ENCODE results near the gene RBM47. TPM values are rescaled to one million over a fixed set of nuclear protein-coding genes. Genes with fewer than 3 reads are reported as not detected.
"Not testable (repeated sequence)": the region's sequence is repeated elsewhere in the genome, so short reads cannot be mapped to it uniquely, and the experiment has no call there.

RBM47 gene
- total and polyA plus RNA-seq, 7 experiments from 2014 or later, result 0.17 to 47.2 (median 1.9) TPM

GRCh38 chr4:40401096-40401495, 228.6 kb downstream of the RBM47 start:
- Histone ChIP-seq H3K36me3 (ENCODE audit: control insufficient read depth in 2 of 3, insufficient read depth in 3 of 3, low read length in 3 of 3) (no peaks in the 10 kb centered on the region), H3K4me3 (ENCODE audit: low read length) (no peak overlapping the region), H3K9me3 (ENCODE audit: control insufficient read depth in 2 of 3, low read length in 3 of 3) (no peaks in the 10 kb centered on the region), H3K4me1 (ENCODE audit: control insufficient read depth in 2 of 2, insufficient read depth in 2 of 2, low read length in 2 of 2) (no peaks in the 10 kb centered on the region), H3K27me3 (ENCODE audit: control insufficient read depth in 2 of 2, insufficient read depth in 2 of 2, low read length in 2 of 2) (no peaks in the 10 kb centered on the region), H3K27ac (ENCODE audit: low read depth, low read length) (no peak overlapping the region)
- Mint-ChIP-seq H3K4me1 (peaks cover 0 to 2% (median 0%) of the 10 kb centered on the region in 7 donors), H3K4me3 (no peak overlapping the region), H3K27me3 (no peaks in the 10 kb centered on the region), H3K9me3 (peaks cover 0 to 9% (median 2%) of the 10 kb centered on the region in 11 donors), H3K36me3 (peaks cover 3 to 6% (median 5%) of the 10 kb centered on the region in 5 donors), H3K27ac (peak overlapping the region in 1 of 9 donors; percentile 6)
- ChIA-PET CTCF (no interaction called here), POLR2A (no interaction called here)
- ATAC-seq (no peak), DNase-seq (no peak)
- intact Hi-C loops (cut with micrococcal nuclease), result no loop called here

- Mint-ChIP-seq H3K9me3 (peaks cover 0 to 2% (median 0%) of the 10 kb centered on the region in 11 donors), H3K36me3 (peaks cover 0 to 1% (median 0%) of the 10 kb centered on the region in 5 donors), H3K27ac (no peak overlapping the region), H3K4me1 (peaks cover 0 to 2% (median 0%) of the 10 kb centered on the region in 7 donors), H3K27me3 (no peaks in the 10 kb centered on the region), H3K4me3 (no peak overlapping the region)
- no peaks in the 10 kb centered on the region for H3K9me3 ChIP-seq (ENCODE audit: control insufficient read depth in 2 of 3, low read length in 3 of 3)
- CTCF ChIA-PET, result interaction anchor here (1.1 kb wide), 1 partner anchor 8 kb away, joined by 3 read pairs; no protein-coding TSS in a partner anchor
- DNase-seq (no peak), ATAC-seq (no peak)
- no peak overlapping the region for H3K4me3 ChIP-seq (ENCODE audit: low read length)
- POLR2A ChIA-PET, result no interaction called here
- no peak overlapping the region for H3K27ac ChIP-seq (ENCODE audit: low read depth, low read length)
- intact Hi-C loops (cut with micrococcal nuclease), result no loop called here
- H3K4me1 ChIP-seq (ENCODE audit: control insufficient read depth in 2 of 2, insufficient read depth in 2 of 2, low read length in 2 of 2), result no peaks in the 10 kb centered on the region
- H3K36me3 ChIP-seq (ENCODE audit: control insufficient read depth in 2 of 3, insufficient read depth in 3 of 3, low read length in 3 of 3), result no peaks in the 10 kb centered on the region
- H3K27me3 ChIP-seq (ENCODE audit: control insufficient read depth in 2 of 2, insufficient read depth in 2 of 2, low read length in 2 of 2), result no peaks in the 10 kb centered on the region
Measured at GRCh38 chr4:40399578-40399977, 230.1 kb downstream of the RBM47 start.

DNA sequence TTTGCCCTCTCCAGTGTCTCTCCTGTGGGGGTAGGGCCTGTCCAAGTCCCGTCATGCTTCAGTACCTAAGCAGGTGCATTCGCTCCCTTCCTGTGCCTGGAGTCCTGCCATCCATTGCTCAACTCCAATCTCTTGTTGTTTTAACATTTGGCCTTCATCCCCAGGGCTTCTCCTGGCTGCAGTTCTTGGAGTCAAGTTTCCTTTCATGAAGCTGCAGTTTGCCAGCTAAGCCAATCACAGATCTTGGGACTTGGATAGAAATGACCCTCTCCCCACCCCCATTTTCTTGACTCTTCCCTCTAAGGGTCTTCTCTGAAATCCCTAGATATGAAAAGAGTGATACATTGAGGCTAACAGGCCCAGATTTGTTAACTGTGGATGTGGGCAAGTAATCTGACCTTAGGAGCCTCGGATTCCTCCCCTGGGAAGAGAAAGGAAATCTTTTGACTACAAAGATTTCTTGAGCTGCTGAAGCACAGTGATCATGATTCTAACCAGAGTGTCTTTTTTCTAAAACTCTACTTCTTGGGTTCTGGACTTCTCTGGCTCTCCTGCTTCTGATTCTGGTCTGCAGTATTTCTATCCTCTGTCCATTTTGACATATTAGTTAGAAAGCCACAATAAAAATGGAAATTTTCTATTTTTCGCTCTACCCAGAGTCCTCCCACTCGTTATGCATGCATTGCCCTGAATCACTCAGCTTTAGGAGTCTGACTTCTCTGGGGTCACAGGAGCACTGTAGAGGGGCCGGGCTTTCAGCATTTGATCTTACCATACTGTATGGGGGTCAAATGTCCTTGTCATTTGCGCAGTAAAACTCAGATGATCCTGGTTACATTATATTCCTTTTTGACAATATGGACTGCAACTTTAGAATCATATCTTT, 233.5 kb downstream of the RBM47 start:
- Mint-ChIP-seq H3K4me3 (no peak overlapping the region), H3K36me3 (no peaks in the 10 kb centered on the region), H3K9me3 (peaks cover 0 to 2% (median 0%) of the 10 kb centered on the region in 11 donors), H3K27ac (peak overlapping the region in 1 of 9 donors; percentile 25), H3K27me3 (peaks cover 0 to 4% (median 0%) of the 10 kb centered on the region in 5 donors), H3K4me1 (no peaks in the 10 kb centered on the region)
- DNase-seq (no peak), ATAC-seq (no peak)
- POLR2A ChIA-PET, result no interaction called here
- H3K4me1 ChIP-seq (ENCODE audit: control insufficient read depth in 2 of 2, insufficient read depth in 2 of 2, low read length in 2 of 2), result no peaks in the 10 kb centered on the region
- no peaks in the 10 kb centered on the region for H3K27me3 ChIP-seq (ENCODE audit: control insufficient read depth in 2 of 2, insufficient read depth in 2 of 2, low read length in 2 of 2)
- no peak overlapping the region for H3K27ac ChIP-seq (ENCODE audit: low read depth, low read length)
- H3K9me3 ChIP-seq (ENCODE audit: control insufficient read depth in 2 of 3, low read length in 3 of 3), result no peaks in the 10 kb centered on the region
- H3K4me3 ChIP-seq (ENCODE audit: low read length), result no peak overlapping the region
- H3K36me3 ChIP-seq (ENCODE audit: control insufficient read depth in 2 of 3, insufficient read depth in 3 of 3, low read length in 3 of 3), result no peaks in the 10 kb centered on the region
- intact Hi-C loops (cut with micrococcal nuclease), result no loop called here
- CTCF ChIA-PET, result no interaction called here

DNA sequence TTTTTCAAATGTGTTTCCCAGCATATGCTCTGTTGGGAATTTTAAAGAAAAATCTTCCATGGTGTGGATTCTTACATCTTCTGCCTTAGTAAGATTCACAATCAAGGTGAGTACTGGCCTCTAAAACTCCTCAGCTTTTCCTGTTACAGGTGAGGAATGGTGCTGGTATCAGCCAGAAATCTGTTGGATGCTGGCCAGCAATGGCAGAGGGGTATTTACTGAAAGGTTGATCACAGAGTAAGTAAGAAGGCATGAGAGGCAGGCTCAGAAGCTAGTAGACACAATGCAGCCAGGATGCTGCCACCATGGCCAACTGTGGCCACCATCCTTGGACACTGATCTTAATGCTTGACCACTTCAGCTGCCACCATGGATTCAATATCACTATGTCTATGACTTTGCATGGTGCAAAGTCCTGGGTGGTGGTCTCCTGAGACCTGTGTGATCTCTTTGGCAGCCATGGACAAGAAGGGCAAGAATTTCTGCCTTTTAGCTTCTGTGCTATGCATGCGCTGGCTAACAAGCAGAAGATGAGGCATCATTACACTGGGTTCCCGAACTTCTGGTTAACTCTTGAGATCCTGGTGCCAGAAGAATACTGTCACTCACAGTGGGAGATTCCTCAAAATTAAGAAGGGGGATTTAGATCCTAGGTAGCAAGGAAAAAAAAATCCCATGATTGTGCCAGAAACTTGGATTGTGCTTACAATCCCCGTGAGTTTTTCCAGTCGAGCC, 234.3 kb downstream of the RBM47 start:
- Histone ChIP-seq H3K9me3 (ENCODE audit: control insufficient read depth in 2 of 3, low read length in 3 of 3) (no peaks in the 10 kb centered on the region), H3K36me3 (ENCODE audit: control insufficient read depth in 2 of 3, insufficient read depth in 3 of 3, low read length in 3 of 3) (no peaks in the 10 kb centered on the region), H3K27me3 (ENCODE audit: control insufficient read depth in 2 of 2, insufficient read depth in 2 of 2, low read length in 2 of 2) (no peaks in the 10 kb centered on the region), H3K4me3 (ENCODE audit: low read length) (no peak overlapping the region), H3K4me1 (ENCODE audit: control insufficient read depth in 2 of 2, insufficient read depth in 2 of 2, low read length in 2 of 2) (no peaks in the 10 kb centered on the region), H3K27ac (ENCODE audit: low read depth, low read length) (no peak overlapping the region)
- ATAC-seq (no peak), DNase-seq (no peak)
- no peaks in the 10 kb centered on the region for H3K36me3 Mint-ChIP-seq
- H3K4me3 Mint-ChIP-seq, result no peak overlapping the region
- intact Hi-C loops (cut with micrococcal nuclease), result no loop called here
- H3K9me3 Mint-ChIP-seq, result peaks cover 0 to 2% (median 0%) of the 10 kb centered on the region in 11 donors
- ChIA-PET POLR2A (no interaction called here), CTCF (no interaction called here)
- H3K27ac Mint-ChIP-seq, result no peak overlapping the region
- H3K27me3 Mint-ChIP-seq, result peaks cover 0 to 4% (median 0%) of the 10 kb centered on the region in 5 donors
- H3K4me1 Mint-ChIP-seq, result no peaks in the 10 kb centered on the region

DNA sequence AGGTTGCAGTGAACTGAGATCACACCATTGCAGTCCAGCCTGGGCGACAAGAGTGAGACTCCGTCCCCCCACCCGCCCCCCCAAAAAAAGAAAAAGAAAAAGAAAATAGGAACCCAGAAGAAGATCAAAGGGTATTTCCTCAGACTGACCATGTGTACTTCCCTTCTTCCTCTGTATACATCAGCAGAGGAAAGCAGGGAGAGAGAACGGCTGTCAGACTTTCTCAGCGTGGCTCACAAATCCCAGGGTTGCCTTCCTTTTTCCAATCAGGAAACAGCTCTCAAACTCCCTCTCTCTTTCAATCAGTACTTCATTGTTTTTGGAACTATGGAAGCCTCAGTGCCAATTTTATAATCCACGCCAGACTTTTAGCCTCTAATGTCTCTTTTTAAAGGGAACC, 235.4 kb downstream of the RBM47 start:
- Histone ChIP-seq H3K4me1 (ENCODE audit: control insufficient read depth in 2 of 2, insufficient read depth in 2 of 2, low read length in 2 of 2) (no peaks in the 10 kb centered on the region), H3K4me3 (ENCODE audit: low read length) (no peak overlapping the region), H3K36me3 (ENCODE audit: control insufficient read depth in 2 of 3, insufficient read depth in 3 of 3, low read length in 3 of 3) (no peaks in the 10 kb centered on the region), H3K27ac (ENCODE audit: low read depth, low read length) (no peak overlapping the region), H3K9me3 (ENCODE audit: control insufficient read depth in 2 of 3, low read length in 3 of 3) (no peaks in the 10 kb centered on the region), H3K27me3 (ENCODE audit: control insufficient read depth in 2 of 2, insufficient read depth in 2 of 2, low read length in 2 of 2) (no peaks in the 10 kb centered on the region)
- POLR2A ChIA-PET, result no interaction called here
- no peaks in the 10 kb centered on the region for H3K36me3 Mint-ChIP-seq
- no peak overlapping the region for H3K4me3 Mint-ChIP-seq
- CTCF ChIA-PET, result interaction anchor here (0.6 kb wide), 1 partner anchor 332 kb away, joined by 3 read pairs; no protein-coding TSS in a partner anchor
- no peak for ATAC-seq
- peaks cover 0 to 2% (median 0%) of the 10 kb centered on the region in 11 donors for H3K9me3 Mint-ChIP-seq
- intact Hi-C loops (cut with micrococcal nuclease), result no loop called here
- H3K27me3 Mint-ChIP-seq, result peaks cover 0 to 4% (median 0%) of the 10 kb centered on the region in 5 donors
- H3K27ac Mint-ChIP-seq, result no peak overlapping the region
- H3K4me1 Mint-ChIP-seq, result no peaks in the 10 kb centered on the region
- DNase-seq, result no peak

GRCh38 chr4:40392241-40392640, 237.4 kb downstream of the RBM47 start:
- H3K27ac Mint-ChIP-seq; H3K9me3 Mint-ChIP-seq; H3K27me3 Mint-ChIP-seq; H3K36me3 ChIP-seq (ENCODE audit: control insufficient read depth in 2 of 3, insufficient read depth in 3 of 3, low read length in 3 of 3); H3K4me3 Mint-ChIP-seq; DNase-seq; H3K4me1 Mint-ChIP-seq; H3K36me3 Mint-ChIP-seq; intact Hi-C loops (cut with micrococcal nuclease); ATAC-seq; H3K27ac ChIP-seq (ENCODE audit: low read depth, low read length); H3K9me3 ChIP-seq (ENCODE audit: control insufficient read depth in 2 of 3, low read length in 3 of 3); H3K4me3 ChIP-seq (ENCODE audit: low read length); H3K27me3 ChIP-seq (ENCODE audit: control insufficient read depth in 2 of 2, insufficient read depth in 2 of 2, low read length in 2 of 2); H3K4me1 ChIP-seq (ENCODE audit: control insufficient read depth in 2 of 2, insufficient read depth in 2 of 2, low read length in 2 of 2): not testable (repeated sequence)
- CTCF ChIA-PET, result interaction anchor here (1.2 kb wide), 1 partner anchor 7 kb away, joined by 3 read pairs; no protein-coding TSS in a partner anchor
- POLR2A ChIA-PET, result interaction anchor here (1.3 kb wide), 1 partner anchor 14 kb away, joined by 4 read pairs; no protein-coding TSS in a partner anchor

All from naive thymus-derived CD4-positive, alpha-beta T cell (primary cell).